GM12878 (cell line): Measurements from ENCODE around the gene IL32. TPM values are rescaled to one million over a fixed set of nuclear protein-coding genes. Genes with fewer than 3 reads are reported as not detected.

Source experiments
- BACH1 ChIP-seq: fragments of 450-650 bp; IDR thresholded peaks from 2 replicates; pipeline ENCODE4 v1.6.1; 2017; ENCODE audit warnings: mild to moderate bottlenecking, borderline replicate concordance
- BCL11A ChIP-seq: IDR thresholded peaks from 2 replicates; pipeline ENCODE4 v1.6.1; 2011; ENCODE audit warnings: low read depth, low read length
- CHD1 ChIP-seq: IDR thresholded peaks from 2 replicates; pipeline ENCODE4 v1.6.1; 2012; ENCODE audit warnings: low read depth, low read length, improper control_type of control experiment
- CREM ChIP-seq: IDR thresholded peaks from 2 replicates; pipeline ENCODE4 v1.6.1; 2014; ENCODE audit warnings: antibody characterized with exemption, low read depth
- EGR1 ChIP-seq, 2 experiments: IDR thresholded peaks; 1 replicate in 1 of 2; 2 replicates in 1 of 2; pipeline ENCODE4 v1.6.1; 2011 to 2012; ENCODE audit warnings: low read depth in 2 of 2, low read length in 2 of 2, borderline replicate concordance in 1 of 2, mild to moderate bottlenecking in 1 of 2, moderate library complexity in 1 of 2
- EZH2 ChIP-seq: IDR thresholded peaks from 2 replicates; pipeline ENCODE4 v1.6.1; 2012; ENCODE audit warnings: low read depth, mild to moderate bottlenecking, control low read depth, inconsistent platforms, low read length, borderline replicate concordance; ENCODE audit not compliant: control insufficient read depth
- GATAD2B ChIP-seq: fragments of 450-650 bp; conservative IDR thresholded peaks from 2 replicates; pipeline ENCODE4 v1.6.1; 2017; ENCODE audit warnings: low read depth, mild to moderate bottlenecking, moderate library complexity
- HDGF ChIP-seq: fragments of 450-650 bp; IDR thresholded peaks from 2 replicates; pipeline ENCODE4 v1.6.1; 2016; ENCODE audit warnings: antibody characterized with exemption
- IKZF2 ChIP-seq, 2 experiments: fragments of 450-650 bp; IDR thresholded peaks; 2 replicates each; pipeline ENCODE4 v1.6.1; 2017; ENCODE audit warnings: mild to moderate bottlenecking in 2 of 2, moderate library complexity in 2 of 2
- JUNB ChIP-seq: IDR thresholded peaks from 2 replicates; pipeline ENCODE4 v1.6.1; 2016; ENCODE audit warnings: antibody characterized with exemption, mild to moderate bottlenecking
- NFIC ChIP-seq: IDR thresholded peaks from 2 replicates; pipeline ENCODE4 v1.6.1; 2012; ENCODE audit warnings: low read depth, mild to moderate bottlenecking, inconsistent platforms, low read length, moderate library complexity
- NR2F1 ChIP-seq: fragments of 450-650 bp; conservative IDR thresholded peaks from 2 replicates; pipeline ENCODE4 v1.6.1; 2017; ENCODE audit warnings: mild to moderate bottlenecking
- POLR2AphosphoS5 ChIP-seq: IDR thresholded peaks from 2 replicates; pipeline ENCODE4 v1.6.1; 2011; ENCODE audit warnings: mild to moderate bottlenecking, low read length, inconsistent platforms
- RCOR1 ChIP-seq: conservative IDR thresholded peaks from 2 replicates; pipeline ENCODE4 v1.6.1; 2012; ENCODE audit warnings: low read depth, low read length, improper control_type of control experiment
- ZBED1 ChIP-seq: IDR thresholded peaks from 2 replicates; pipeline ENCODE4 v1.6.1; 2016; ENCODE audit warnings: borderline replicate concordance
- ZNF217 ChIP-seq: fragments of 450-650 bp; IDR thresholded peaks from 2 replicates; pipeline ENCODE4 v1.6.1; 2017; ENCODE audit warnings: antibody characterized with exemption, mild to moderate bottlenecking
- ZNF384 ChIP-seq: IDR thresholded peaks from 2 replicates; pipeline ENCODE4 v1.6.1; 2012; ENCODE audit warnings: low read depth, mild to moderate bottlenecking, low read length, improper control_type of control experiment, borderline replicate concordance
- polyA plus RNA-seq, 11 experiments: library from polyadenylated mRNA; depleted of rRNA in 4 of 11; unstranded in 6 of 11; stranded (reverse) in 5 of 11; fragments of >200 nt; fragmentation: Nextera tagmentation in 4 of 11; fragmentation: Illumina TruSeq in 1 of 11; extraction: Ambion mirVana in 4 of 11; extraction: Trizol in 1 of 11; gene quantifications; 1 replicate in 1 of 11; 2 replicates in 10 of 11; pipeline versions ENCODE4 v1.2.1 to v1.2.3, GENCODE V29; 2011 to 2016; ENCODE audit warnings: inconsistent platforms in 2 of 11, missing spikeins in 2 of 11, low read depth in 1 of 11
- total RNA-seq, 4 experiments: library from RNA; depleted of rRNA in 3 of 4; stranded (reverse); fragments of >200 nt in 3 of 4; fragmentation: Illumina TruSeq in 1 of 4; extraction: Trizol in 1 of 4; gene quantifications; 2 replicates each; pipeline versions ENCODE4 v1.2.1 to v1.2.3, GENCODE V29; 2013 to 2021
- TF ChIP-seq, protein P1 (sequence below): IDR thresholded peaks from 2 replicates; pipeline ENCODE4 v1.6.1; 2012; ENCODE audit warnings: low read depth, low read length, improper control_type of control experiment
- TF ChIP-seq, protein P2 (sequence below): fragments of 450-650 bp; IDR thresholded peaks from 2 replicates; pipeline ENCODE4 v1.6.1; 2017; ENCODE audit warnings: mild to moderate bottlenecking, moderate library complexity
- TF ChIP-seq, protein P3 (sequence below): fragments of 450-650 bp; IDR thresholded peaks from 2 replicates; pipeline ENCODE4 v1.6.1; 2017; ENCODE audit warnings: borderline replicate concordance
- TF ChIP-seq, protein P4 (sequence below): fragments of 450-650 bp; IDR thresholded peaks from 2 replicates; pipeline ENCODE4 v1.6.1; 2017; ENCODE audit warnings: antibody characterized with exemption, mild to moderate bottlenecking, moderate library complexity

The IL32 gene
- total and polyA plus RNA-seq, 10 of the 15 experiments (the other 5 are each of a cell fraction or from before 2014, with no cell fraction given): 27.0 to 122 (median 55.8) TPM

DNA sequence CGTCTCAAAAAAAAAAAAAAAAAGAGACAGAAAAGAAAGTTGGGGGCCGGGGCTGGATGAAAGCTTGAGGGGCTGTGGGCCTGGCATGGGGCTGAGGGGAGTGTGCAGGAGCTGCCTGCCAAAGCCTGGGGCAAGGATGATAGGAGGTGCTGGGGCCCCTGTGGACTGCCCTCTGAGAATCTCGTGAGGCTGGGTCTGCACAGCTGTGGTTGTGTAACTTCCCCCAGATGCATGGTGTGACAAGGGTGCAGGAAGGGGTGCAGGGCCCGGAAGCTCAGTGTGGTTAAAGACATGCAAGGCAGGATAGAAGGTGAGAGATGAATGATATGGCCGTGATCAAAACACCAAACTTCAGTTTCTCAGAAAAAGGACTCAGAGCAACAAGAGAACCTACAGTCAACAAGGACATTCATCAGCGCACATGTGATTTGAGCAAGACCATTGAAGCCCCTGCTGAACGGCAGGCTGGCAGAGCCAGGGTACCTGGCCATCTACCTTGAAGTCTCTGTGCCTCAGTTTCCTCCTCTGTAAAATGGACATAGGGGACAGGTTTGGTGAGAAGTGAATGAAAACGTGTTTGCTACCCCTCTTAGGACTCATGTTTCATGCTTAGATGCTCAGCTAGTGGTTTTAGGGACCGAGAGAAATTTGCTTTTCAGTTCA, 9.6 kb downstream of the IL32 start (continued):
- TF ChIP-seq, protein P1, sequence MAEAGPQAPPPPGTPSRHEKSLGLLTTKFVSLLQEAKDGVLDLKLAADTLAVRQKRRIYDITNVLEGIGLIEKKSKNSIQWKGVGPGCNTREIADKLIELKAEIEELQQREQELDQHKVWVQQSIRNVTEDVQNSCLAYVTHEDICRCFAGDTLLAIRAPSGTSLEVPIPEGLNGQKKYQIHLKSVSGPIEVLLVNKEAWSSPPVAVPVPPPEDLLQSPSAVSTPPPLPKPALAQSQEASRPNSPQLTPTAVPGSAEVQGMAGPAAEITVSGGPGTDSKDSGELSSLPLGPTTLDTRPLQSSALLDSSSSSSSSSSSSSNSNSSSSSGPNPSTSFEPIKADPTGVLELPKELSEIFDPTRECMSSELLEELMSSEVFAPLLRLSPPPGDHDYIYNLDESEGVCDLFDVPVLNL: no peak
- TF ChIP-seq, protein P2, sequence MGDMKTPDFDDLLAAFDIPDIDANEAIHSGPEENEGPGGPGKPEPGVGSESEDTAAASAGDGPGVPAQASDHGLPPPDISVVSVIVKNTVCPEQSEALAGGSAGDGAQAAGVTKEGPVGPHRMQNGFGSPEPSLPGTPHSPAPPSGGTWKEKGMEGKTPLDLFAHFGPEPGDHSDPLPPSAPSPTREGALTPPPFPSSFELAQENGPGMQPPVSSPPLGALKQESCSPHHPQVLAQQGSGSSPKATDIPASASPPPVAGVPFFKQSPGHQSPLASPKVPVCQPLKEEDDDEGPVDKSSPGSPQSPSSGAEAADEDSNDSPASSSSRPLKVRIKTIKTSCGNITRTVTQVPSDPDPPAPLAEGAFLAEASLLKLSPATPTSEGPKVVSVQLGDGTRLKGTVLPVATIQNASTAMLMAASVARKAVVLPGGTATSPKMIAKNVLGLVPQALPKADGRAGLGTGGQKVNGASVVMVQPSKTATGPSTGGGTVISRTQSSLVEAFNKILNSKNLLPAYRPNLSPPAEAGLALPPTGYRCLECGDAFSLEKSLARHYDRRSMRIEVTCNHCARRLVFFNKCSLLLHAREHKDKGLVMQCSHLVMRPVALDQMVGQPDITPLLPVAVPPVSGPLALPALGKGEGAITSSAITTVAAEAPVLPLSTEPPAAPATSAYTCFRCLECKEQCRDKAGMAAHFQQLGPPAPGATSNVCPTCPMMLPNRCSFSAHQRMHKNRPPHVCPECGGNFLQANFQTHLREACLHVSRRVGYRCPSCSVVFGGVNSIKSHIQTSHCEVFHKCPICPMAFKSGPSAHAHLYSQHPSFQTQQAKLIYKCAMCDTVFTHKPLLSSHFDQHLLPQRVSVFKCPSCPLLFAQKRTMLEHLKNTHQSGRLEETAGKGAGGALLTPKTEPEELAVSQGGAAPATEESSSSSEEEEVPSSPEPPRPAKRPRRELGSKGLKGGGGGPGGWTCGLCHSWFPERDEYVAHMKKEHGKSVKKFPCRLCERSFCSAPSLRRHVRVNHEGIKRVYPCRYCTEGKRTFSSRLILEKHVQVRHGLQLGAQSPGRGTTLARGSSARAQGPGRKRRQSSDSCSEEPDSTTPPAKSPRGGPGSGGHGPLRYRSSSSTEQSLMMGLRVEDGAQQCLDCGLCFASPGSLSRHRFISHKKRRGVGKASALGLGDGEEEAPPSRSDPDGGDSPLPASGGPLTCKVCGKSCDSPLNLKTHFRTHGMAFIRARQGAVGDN: peak; percentile 74
- peak; percentile 33; the same call in 1 of the 2 replicates for TF ChIP-seq NFIC
- peak; percentile 74; the same call in 1 of the 2 replicates for TF ChIP-seq CREM
- TF ChIP-seq, protein P3, sequence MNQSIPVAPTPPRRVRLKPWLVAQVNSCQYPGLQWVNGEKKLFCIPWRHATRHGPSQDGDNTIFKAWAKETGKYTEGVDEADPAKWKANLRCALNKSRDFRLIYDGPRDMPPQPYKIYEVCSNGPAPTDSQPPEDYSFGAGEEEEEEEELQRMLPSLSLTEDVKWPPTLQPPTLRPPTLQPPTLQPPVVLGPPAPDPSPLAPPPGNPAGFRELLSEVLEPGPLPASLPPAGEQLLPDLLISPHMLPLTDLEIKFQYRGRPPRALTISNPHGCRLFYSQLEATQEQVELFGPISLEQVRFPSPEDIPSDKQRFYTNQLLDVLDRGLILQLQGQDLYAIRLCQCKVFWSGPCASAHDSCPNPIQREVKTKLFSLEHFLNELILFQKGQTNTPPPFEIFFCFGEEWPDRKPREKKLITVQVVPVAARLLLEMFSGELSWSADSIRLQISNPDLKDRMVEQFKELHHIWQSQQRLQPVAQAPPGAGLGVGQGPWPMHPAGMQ: no peak
- TF ChIP-seq RCOR1: no peak
- peak; percentile 63; the same call in 1 of the 2 replicates for TF ChIP-seq BCL11A
- no peak for TF ChIP-seq GATAD2B
- TF ChIP-seq JUNB: no peak
- TF ChIP-seq EGR1 (IDR thresholded peaks at IDR 0.05; ENCODE audit: borderline replicate concordance in 1 of 2, low read depth in 2 of 2, low read length in 2 of 2): no peak
- no peak; the same call in 1 of the 2 replicates for TF ChIP-seq ZBED1
- TF ChIP-seq, protein P4, sequence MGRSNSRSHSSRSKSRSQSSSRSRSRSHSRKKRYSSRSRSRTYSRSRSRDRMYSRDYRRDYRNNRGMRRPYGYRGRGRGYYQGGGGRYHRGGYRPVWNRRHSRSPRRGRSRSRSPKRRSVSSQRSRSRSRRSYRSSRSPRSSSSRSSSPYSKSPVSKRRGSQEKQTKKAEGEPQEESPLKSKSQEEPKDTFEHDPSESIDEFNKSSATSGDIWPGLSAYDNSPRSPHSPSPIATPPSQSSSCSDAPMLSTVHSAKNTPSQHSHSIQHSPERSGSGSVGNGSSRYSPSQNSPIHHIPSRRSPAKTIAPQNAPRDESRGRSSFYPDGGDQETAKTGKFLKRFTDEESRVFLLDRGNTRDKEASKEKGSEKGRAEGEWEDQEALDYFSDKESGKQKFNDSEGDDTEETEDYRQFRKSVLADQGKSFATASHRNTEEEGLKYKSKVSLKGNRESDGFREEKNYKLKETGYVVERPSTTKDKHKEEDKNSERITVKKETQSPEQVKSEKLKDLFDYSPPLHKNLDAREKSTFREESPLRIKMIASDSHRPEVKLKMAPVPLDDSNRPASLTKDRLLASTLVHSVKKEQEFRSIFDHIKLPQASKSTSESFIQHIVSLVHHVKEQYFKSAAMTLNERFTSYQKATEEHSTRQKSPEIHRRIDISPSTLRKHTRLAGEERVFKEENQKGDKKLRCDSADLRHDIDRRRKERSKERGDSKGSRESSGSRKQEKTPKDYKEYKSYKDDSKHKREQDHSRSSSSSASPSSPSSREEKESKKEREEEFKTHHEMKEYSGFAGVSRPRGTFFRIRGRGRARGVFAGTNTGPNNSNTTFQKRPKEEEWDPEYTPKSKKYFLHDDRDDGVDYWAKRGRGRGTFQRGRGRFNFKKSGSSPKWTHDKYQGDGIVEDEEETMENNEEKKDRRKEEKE: no peak
- 0 out of 2 replicates have a peak, but pooled peaks have one; percentile 45 for TF ChIP-seq POLR2AphosphoS5
- no peak for TF ChIP-seq BACH1
- TF ChIP-seq ZNF384: no peak
- TF ChIP-seq HDGF: peak; percentile 25; the same call in 1 of the 2 replicates
- no peak for TF ChIP-seq CHD1
- TF ChIP-seq IKZF2 (IDR thresholded peaks at IDR 0.05): peak in 1 of 2 experiments; percentile 22; a peak in 2 of 4 replicates
- TF ChIP-seq NR2F1: no peak
- TF ChIP-seq EZH2: no peak
- TF ChIP-seq ZNF217: 0 out of 2 replicates have a peak, but pooled peaks have one; percentile 63
